PFSK-1 (cell line): Measurements from ENCODE around the gene FKBP5.

Experiments used
- FOXP2 ChIP-seq: optimal IDR thresholded peaks from 2 replicates; pipeline ENCODE3; 2011; ENCODE audit warnings: borderline replicate concordance, control low read depth, inconsistent platforms; ENCODE audit not compliant: insufficient read depth; ENCODE audit errors: extremely low read length, extremely low read depth
- POLR2AphosphoS5 ChIP-seq: IDR thresholded peaks from 2 replicates; pipeline ENCODE4 v1.6.1; 2012; ENCODE audit warnings: low read depth, mild to moderate bottlenecking, control low read depth, low read length, moderate library complexity
- REST ChIP-seq, 2 experiments: IDR thresholded peaks; 2 replicates each; pipeline versions ENCODE4 v1.6.1 to v1.8.0; 2011 to 2012; ENCODE audit warnings: low read depth in 2 of 2, low read length in 2 of 2, control low read depth in 1 of 2, inconsistent platforms in 1 of 2, mild to moderate bottlenecking in 1 of 2, moderate library complexity in 1 of 2; ENCODE audit not compliant: insufficient read depth in 1 of 2
- SIN3A ChIP-seq: IDR thresholded peaks from 2 replicates; pipeline ENCODE4 v1.6.1; 2012; ENCODE audit warnings: mild to moderate bottlenecking, low read length, moderate library complexity, borderline replicate concordance; ENCODE audit not compliant: insufficient read depth
- TAF1 ChIP-seq: IDR thresholded peaks from 2 replicates; pipeline ENCODE4 v1.6.1; 2012; ENCODE audit warnings: low read length, control low read depth, borderline replicate concordance; ENCODE audit not compliant: insufficient read depth

Gene FKBP5

GRCh38 chr6:35550437-35550836, 138.3 kb downstream of the FKBP5 start:
- TF ChIP-seq FOXP2 (no peak), TAF1 (no peak), REST (IDR thresholded peaks at IDR 0.05; ENCODE audit: insufficient read depth in 1 of 2, low read depth in 2 of 2, low read length in 2 of 2) (no peak), SIN3A (no peak), POLR2AphosphoS5 (no peak)

- TF ChIP-seq TAF1 (no peak), REST (IDR thresholded peaks at IDR 0.05; ENCODE audit: insufficient read depth in 1 of 2, low read depth in 2 of 2, low read length in 2 of 2) (no peak), POLR2AphosphoS5 (no peak), SIN3A (no peak), FOXP2 (no peak)
Observed at GRCh38 chr6:35547676-35548075, 141.0 kb downstream of the FKBP5 start.

- TF ChIP-seq POLR2AphosphoS5 (no peak), SIN3A (no peak), REST (IDR thresholded peaks at IDR 0.05; ENCODE audit: insufficient read depth in 1 of 2, low read depth in 2 of 2, low read length in 2 of 2) (no peak), FOXP2 (no peak), TAF1 (no peak)
Observed at GRCh38 chr6:35544769-35545361, 143.8 kb downstream of the FKBP5 start.

GRCh38 chr6:35543459-35544193, 145.1 kb downstream of the FKBP5 start:
- TF ChIP-seq TAF1 (no peak), POLR2AphosphoS5 (no peak), REST (IDR thresholded peaks at IDR 0.05; ENCODE audit: insufficient read depth in 1 of 2, low read depth in 2 of 2, low read length in 2 of 2) (no peak), FOXP2 (no peak), SIN3A (no peak)
